DOHH2 (cell line): ENCODE measurements around the gene ANK3.

Source experiments
- H3F3A ChIP-seq: fragments of 200-600 bp; sonication (generic), shearing (Covaris generic); 2 replicates; pipeline ENCODE4 v1.6.0; 2016; ENCODE audit warnings: antibody characterized with exemption, mild to moderate bottlenecking; ENCODE audit not compliant: control insufficient read depth, insufficient read depth
- H3K27ac ChIP-seq: fragments of 200-600 bp; sonication (generic); 2 replicates; pipeline ENCODE4 v1.5.1; 2014; ENCODE audit warnings: low read depth, mild to moderate bottlenecking, low read length, moderate library complexity
- H3K27me3 ChIP-seq: fragments of 200-600 bp; sonication (generic); 2 replicates; pipeline ENCODE4 v1.6.1; 2014; ENCODE audit warnings: mild to moderate bottlenecking, low read length, mixed read lengths; ENCODE audit not compliant: control insufficient read depth
- H3K36me3 ChIP-seq: fragments of 200-600 bp; sonication (generic); 2 replicates; pipeline ENCODE4 v1.6.1; 2014; ENCODE audit warnings: mild to moderate bottlenecking, low read length, moderate library complexity, mixed read lengths; ENCODE audit not compliant: control insufficient read depth
- H3K4me1 ChIP-seq: fragments of 200-600 bp; sonication (generic); 2 replicates; pipeline ENCODE4 v1.6.1; 2014; ENCODE audit warnings: mild to moderate bottlenecking, low read length, mixed read lengths; ENCODE audit not compliant: control insufficient read depth
- H3K4me2 ChIP-seq: fragments of 200-600 bp; sonication (generic); 2 replicates; pipeline ENCODE4 v1.6.0; 2014; ENCODE audit warnings: mild to moderate bottlenecking, low read length, moderate library complexity
- H3K4me3 ChIP-seq: fragments of 200-600 bp; sonication (generic); 2 replicates; pipeline ENCODE4 v1.5.1; 2014; ENCODE audit warnings: mild to moderate bottlenecking, low read length, mixed read lengths
- H3K79me2 ChIP-seq: fragments of 200-600 bp; sonication (generic); 2 replicates; pipeline ENCODE4 v1.6.1; 2014; ENCODE audit warnings: mild to moderate bottlenecking, low read length, mixed read lengths; ENCODE audit not compliant: control insufficient read depth
- H3K9me2 ChIP-seq: fragments of 200-600 bp; sonication (generic); replicated peaks from 2 replicates; pipeline ENCODE4 v1.6.1; 2014; ENCODE audit warnings: mild to moderate bottlenecking, low read length, mixed read lengths; ENCODE audit not compliant: control insufficient read depth
- H3K9me3 ChIP-seq: fragments of 200-600 bp; sonication (generic); 2 replicates; pipeline ENCODE4 v1.6.1; 2014; ENCODE audit warnings: antibody characterized with exemption, low read length, mixed read lengths; ENCODE audit not compliant: control insufficient read depth, insufficient read depth
- H4K20me1 ChIP-seq: fragments of 200-600 bp; sonication (generic); 2 replicates; pipeline ENCODE4 v1.6.0; 2014; ENCODE audit warnings: low read depth, mild to moderate bottlenecking, antibody characterized with exemption, low read length, moderate library complexity; ENCODE audit not compliant: control insufficient read depth, insufficient read depth
- EZH2phosphoT487 ChIP-seq: fragments of 200-600 bp; sonication (generic); IDR thresholded peaks from 2 replicates; pipeline ENCODE4 v1.6.1; 2017; ENCODE audit warnings: borderline replicate concordance, mild to moderate bottlenecking, antibody characterized with exemption, low read length, moderate library complexity, mixed read lengths
- TF ChIP-seq, protein P1 (sequence below): fragments of 200-600 bp; sonication (generic); IDR thresholded peaks from one replicate; pipeline ENCODE4 v1.5.1; 2014; ENCODE audit warnings: antibody characterized with exemption, mild to moderate bottlenecking, low read depth, low read length; ENCODE audit not compliant: poor library complexity, severe bottlenecking

ANK3 gene

DNA sequence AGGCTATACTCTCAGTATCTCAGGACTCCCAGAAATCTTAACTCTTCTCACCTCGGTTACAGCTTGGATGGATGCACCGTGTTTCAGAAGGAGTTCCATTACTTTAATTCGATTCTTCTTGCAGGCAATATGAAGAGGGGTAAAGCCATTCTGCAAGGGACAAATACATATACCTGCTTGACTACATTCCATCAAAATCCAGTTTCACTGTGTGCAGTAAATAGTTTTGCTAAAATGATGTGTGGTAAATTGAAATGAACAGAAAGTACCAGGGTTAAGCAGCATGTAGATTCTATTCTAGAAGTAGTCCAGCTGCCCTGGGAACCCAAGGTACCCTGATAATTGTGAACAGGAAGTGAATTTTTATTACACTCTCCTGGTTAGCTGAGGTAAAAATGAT is 183.9 kb downstream of the ANK3 start:
- H3F3A ChIP-seq, result no peaks in the 10 kb centered on the region

DNA sequence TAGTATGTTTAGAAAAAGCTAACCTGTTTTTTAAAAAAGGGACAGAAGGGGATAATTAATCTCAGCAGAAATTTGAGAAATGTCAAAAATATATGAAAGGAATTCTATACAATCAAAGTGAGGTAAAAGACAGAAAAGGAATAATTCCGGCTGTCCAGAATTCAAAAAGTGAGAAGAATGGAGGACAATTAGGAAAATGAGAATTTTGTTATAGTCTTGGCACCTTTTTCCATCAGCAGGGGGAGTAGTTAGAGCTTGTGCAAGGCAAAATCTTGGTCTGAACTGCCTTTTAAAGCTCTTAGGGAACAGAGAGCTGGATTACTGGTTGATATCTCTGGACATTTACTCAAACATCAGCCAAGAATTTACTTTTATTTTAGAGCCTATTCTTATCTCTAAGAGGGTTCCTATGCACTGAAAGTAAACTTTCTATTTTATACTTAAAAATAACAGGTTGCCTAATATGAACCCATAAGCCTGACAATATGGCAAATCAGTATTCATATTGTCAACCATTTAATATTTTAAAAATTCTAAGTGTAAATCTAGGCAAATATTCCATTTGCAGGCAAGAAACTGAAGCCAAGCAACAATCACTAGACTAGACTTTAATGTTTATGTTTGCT is 185.6 kb downstream of the ANK3 start:
- Histone ChIP-seq H3K27ac (no peak overlapping the region), H3K4me2 (no peak overlapping the region), H3K27me3 (no peaks in the 10 kb centered on the region), H3F3A (no peaks in the 10 kb centered on the region), H3K79me2 (no peaks in the 10 kb centered on the region), H3K4me3 (no peak overlapping the region), H4K20me1 (no peaks in the 10 kb centered on the region), H3K9me2 (no peaks in the 10 kb centered on the region), H3K4me1 (peaks cover 10% of the 10 kb centered on the region), H3K36me3 (peaks cover 86% of the 10 kb centered on the region), H3K9me3 (no peaks in the 10 kb centered on the region)
- TF ChIP-seq EZH2phosphoT487, result no peak
- TF ChIP-seq, protein P1, sequence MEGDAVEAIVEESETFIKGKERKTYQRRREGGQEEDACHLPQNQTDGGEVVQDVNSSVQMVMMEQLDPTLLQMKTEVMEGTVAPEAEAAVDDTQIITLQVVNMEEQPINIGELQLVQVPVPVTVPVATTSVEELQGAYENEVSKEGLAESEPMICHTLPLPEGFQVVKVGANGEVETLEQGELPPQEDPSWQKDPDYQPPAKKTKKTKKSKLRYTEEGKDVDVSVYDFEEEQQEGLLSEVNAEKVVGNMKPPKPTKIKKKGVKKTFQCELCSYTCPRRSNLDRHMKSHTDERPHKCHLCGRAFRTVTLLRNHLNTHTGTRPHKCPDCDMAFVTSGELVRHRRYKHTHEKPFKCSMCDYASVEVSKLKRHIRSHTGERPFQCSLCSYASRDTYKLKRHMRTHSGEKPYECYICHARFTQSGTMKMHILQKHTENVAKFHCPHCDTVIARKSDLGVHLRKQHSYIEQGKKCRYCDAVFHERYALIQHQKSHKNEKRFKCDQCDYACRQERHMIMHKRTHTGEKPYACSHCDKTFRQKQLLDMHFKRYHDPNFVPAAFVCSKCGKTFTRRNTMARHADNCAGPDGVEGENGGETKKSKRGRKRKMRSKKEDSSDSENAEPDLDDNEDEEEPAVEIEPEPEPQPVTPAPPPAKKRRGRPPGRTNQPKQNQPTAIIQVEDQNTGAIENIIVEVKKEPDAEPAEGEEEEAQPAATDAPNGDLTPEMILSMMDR, result peak; percentile 56

More for the DNA sequence above, 183.9 kb downstream of the ANK3 start:
- H3K27ac ChIP-seq, result no peak overlapping the region
- no peak overlapping the region for H3K4me2 ChIP-seq
- H3K79me2 ChIP-seq, result no peaks in the 10 kb centered on the region; the same call in 1 of the 2 replicates
- no peaks in the 10 kb centered on the region for H4K20me1 ChIP-seq
- no peak overlapping the region for H3K4me3 ChIP-seq
- H3K4me1 ChIP-seq, result peaks cover 16% of the 10 kb centered on the region
- no peaks in the 10 kb centered on the region for H3K9me2 ChIP-seq
- TF ChIP-seq EZH2phosphoT487, result no peak
- TF ChIP-seq, protein P1, result no peak
- H3K27me3 ChIP-seq, result no peaks in the 10 kb centered on the region
- H3K9me3 ChIP-seq, result no peaks in the 10 kb centered on the region
- peaks cover 84% of the 10 kb centered on the region for H3K36me3 ChIP-seq

DNA sequence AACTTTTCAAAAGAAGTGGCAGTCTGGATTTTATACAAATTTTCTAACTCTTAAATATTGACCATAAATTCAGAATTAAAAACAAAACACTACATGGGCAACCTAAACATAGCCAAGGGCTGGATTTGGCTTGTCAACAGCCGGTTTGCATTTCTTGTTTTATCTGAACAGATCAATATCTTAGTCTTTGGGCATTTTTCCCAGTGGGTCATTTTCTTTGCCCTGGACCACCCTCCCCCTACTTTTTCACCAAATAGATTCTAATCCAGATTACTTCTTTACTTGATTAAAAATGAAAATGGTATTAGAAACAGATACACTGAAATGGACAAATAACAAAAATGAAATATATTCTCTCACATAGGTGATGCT is 189.0 kb downstream of the ANK3 start:
- no peaks in the 10 kb centered on the region for H3F3A ChIP-seq
- peaks cover 91% of the 10 kb centered on the region for H3K36me3 ChIP-seq
- no peaks in the 10 kb centered on the region for H4K20me1 ChIP-seq
- no peaks in the 10 kb centered on the region for H3K27me3 ChIP-seq
- no peak overlapping the region for H3K4me2 ChIP-seq
- TF ChIP-seq, protein P1, result no peak
- TF ChIP-seq EZH2phosphoT487, result no peak
- H3K4me1 ChIP-seq, result peaks cover 7% of the 10 kb centered on the region
- H3K27ac ChIP-seq, result no peak overlapping the region
- no peaks in the 10 kb centered on the region for H3K79me2 ChIP-seq
- no peak overlapping the region for H3K4me3 ChIP-seq
- H3K9me2 ChIP-seq, result no peaks in the 10 kb centered on the region
- no peaks in the 10 kb centered on the region for H3K9me3 ChIP-seq
